ENCODE data around the gene CTRB1.

- TF ChIP-seq GATA2 (IDR thresholded peaks at IDR 0.05; ENCODE audit: low read depth, low read length) (no peak), GATA3 (IDR thresholded peaks at IDR 0.05; ENCODE audit: low read depth, low read length) (no peak)
Observed at GRCh38 chr16:75236736-75237397, 18.1 kb downstream of the CTRB1 start.

Data from SH-SY5Y (cell line).